ENCODE data around the gene CA12.

DNA sequence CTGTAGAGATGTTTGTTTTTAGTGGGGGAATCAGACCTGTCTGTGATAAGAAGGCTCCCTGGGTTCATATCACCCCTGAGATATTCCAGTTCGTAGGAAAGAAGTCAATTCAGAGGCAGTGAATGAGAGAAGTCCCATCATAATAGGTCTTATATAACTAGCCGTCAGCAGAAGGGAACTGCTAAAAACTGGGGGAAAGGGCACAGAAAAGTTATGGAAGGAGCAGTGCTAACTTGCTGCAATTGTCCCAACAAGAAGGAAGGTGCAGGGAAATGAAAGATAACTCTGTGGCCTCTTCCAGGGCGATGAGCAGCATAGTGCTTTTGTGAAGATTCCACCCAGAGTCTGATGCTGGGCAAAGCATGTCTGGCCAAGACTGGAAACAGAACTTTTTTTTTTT lies 9.0 kb upstream of the CA12 start:
- TF ChIP-seq, protein P1, sequence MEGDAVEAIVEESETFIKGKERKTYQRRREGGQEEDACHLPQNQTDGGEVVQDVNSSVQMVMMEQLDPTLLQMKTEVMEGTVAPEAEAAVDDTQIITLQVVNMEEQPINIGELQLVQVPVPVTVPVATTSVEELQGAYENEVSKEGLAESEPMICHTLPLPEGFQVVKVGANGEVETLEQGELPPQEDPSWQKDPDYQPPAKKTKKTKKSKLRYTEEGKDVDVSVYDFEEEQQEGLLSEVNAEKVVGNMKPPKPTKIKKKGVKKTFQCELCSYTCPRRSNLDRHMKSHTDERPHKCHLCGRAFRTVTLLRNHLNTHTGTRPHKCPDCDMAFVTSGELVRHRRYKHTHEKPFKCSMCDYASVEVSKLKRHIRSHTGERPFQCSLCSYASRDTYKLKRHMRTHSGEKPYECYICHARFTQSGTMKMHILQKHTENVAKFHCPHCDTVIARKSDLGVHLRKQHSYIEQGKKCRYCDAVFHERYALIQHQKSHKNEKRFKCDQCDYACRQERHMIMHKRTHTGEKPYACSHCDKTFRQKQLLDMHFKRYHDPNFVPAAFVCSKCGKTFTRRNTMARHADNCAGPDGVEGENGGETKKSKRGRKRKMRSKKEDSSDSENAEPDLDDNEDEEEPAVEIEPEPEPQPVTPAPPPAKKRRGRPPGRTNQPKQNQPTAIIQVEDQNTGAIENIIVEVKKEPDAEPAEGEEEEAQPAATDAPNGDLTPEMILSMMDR (IDR thresholded peaks at IDR 0.05) = no peak
- no peak for TF ChIP-seq POLR2A (IDR thresholded peaks at IDR 0.05)
